OCI-LY3 (cell line): ENCODE data around the gene RHOB.

Experiments
- H2AFZ ChIP-seq: fragments of 200-600, 300-600 bp; shearing (Covaris generic); 2 replicates; pipeline ENCODE4 v1.6.0; 2014; ENCODE audit warnings: antibody characterized with exemption, low read depth, low read length
- H3K27ac ChIP-seq: fragments of 200-600, 300-600 bp; sonication (generic); 2 replicates; pipeline ENCODE4 v1.5.1; 2014; ENCODE audit warnings: mild to moderate bottlenecking, low read length, moderate library complexity, mixed read lengths
- H3K27me3 ChIP-seq: fragments of 200-600, 300-600 bp; sonication (generic); 2 replicates; pipeline ENCODE4 v1.6.1; 2014; ENCODE audit warnings: low read depth, low read length, mixed read lengths
- H3K36me3 ChIP-seq: fragments of 200-600, 300-600 bp; sonication (generic); replicated peaks from 2 replicates; pipeline ENCODE3; 2014; ENCODE audit warnings: low read depth, low read length, mixed read lengths
- H3K4me1 ChIP-seq: fragments of 300-600, 200-600 bp; sonication (generic); 2 replicates; pipeline ENCODE4 v1.6.1; 2014; ENCODE audit warnings: low read length, mixed read lengths
- H3K4me2 ChIP-seq: fragments of 200-600, 300-600 bp; sonication (generic); 2 replicates; pipeline ENCODE4 v1.6.1; 2014; ENCODE audit warnings: low read length, mixed read lengths
- H3K4me3 ChIP-seq: fragments of 300-600, 200-600 bp; sonication (generic); 2 replicates; pipeline ENCODE4 v1.5.1; 2014; ENCODE audit warnings: antibody characterized with exemption, mild to moderate bottlenecking, low read length, moderate library complexity
- H3K79me2 ChIP-seq: fragments of 300-600, 200-600 bp; shearing (Covaris generic); 2 replicates; pipeline ENCODE4 v1.6.1; 2014; ENCODE audit warnings: mild to moderate bottlenecking, low read length, mixed read lengths
- H3K9ac ChIP-seq: fragments of 300-600, 200-600 bp; shearing (Covaris generic); 2 replicates; pipeline ENCODE4 v1.6.0; 2014; ENCODE audit warnings: mild to moderate bottlenecking, low read length, moderate library complexity
- H3K9me3 ChIP-seq: fragments of 200-600, 300-600 bp; shearing (Covaris generic); 2 replicates; pipeline ENCODE4 v1.6.1; 2014; ENCODE audit warnings: low read length, mixed read lengths; ENCODE audit not compliant: insufficient read depth
- H4K20me1 ChIP-seq: fragments of 200-600, 300-600 bp; sonication (generic); 2 replicates; pipeline ENCODE4 v1.6.1; 2016; ENCODE audit warnings: low read length, mixed read lengths; ENCODE audit not compliant: insufficient read depth
- CTCF ChIP-seq: fragments of 200-600, 300-600 bp; sonication (generic); IDR thresholded peaks from 2 replicates; pipeline ENCODE4 v1.5.1; 2014; ENCODE audit warnings: antibody characterized with exemption, low read length, low read depth
- EZH2phosphoT487 ChIP-seq: fragments of 200-600 bp; shearing (Covaris generic); IDR thresholded peaks from 2 replicates; pipeline ENCODE4 v1.6.1; 2018; ENCODE audit warnings: antibody characterized with exemption, mixed run types, low read depth

Gene RHOB

GRCh38 chr2:20444101-20444992 lies 2.5 kb upstream of the RHOB start:
- Histone ChIP-seq H3K9me3 (no peaks in the 10 kb centered on the region), H3K4me3 (no peak overlapping the region), H3K4me1 (0 out of 2 replicates have a peak, but pooled peaks cover 3% of the 10 kb centered on the region), H3K79me2 (no peaks in the 10 kb centered on the region), H3K27ac (no peak overlapping the region), H3K9ac (no peak overlapping the region), H3K27me3 (peaks cover 23% of the 10 kb centered on the region), H3K4me2 (no peak overlapping the region), H4K20me1 (no peaks in the 10 kb centered on the region), H2AFZ (no peak overlapping the region), H3K36me3 (no peaks in the 10 kb centered on the region)
- TF ChIP-seq CTCF (no peak), EZH2phosphoT487 (no peak)

- Histone ChIP-seq H3K4me1 (0 out of 2 replicates have a peak, but pooled peaks cover 3% of the 10 kb centered on the region), H3K79me2 (no peaks in the 10 kb centered on the region), H3K36me3 (no peaks in the 10 kb centered on the region), H3K9ac (no peak overlapping the region), H3K4me3 (no peak overlapping the region), H4K20me1 (no peaks in the 10 kb centered on the region), H3K27ac (no peak overlapping the region), H3K9me3 (no peaks in the 10 kb centered on the region), H3K4me2 (no peak overlapping the region), H3K27me3 (peaks cover 18% of the 10 kb centered on the region), H2AFZ (no peak overlapping the region)
- no peak for TF ChIP-seq EZH2phosphoT487
- no peak for TF ChIP-seq CTCF
These were observed 1.6 kb upstream of the RHOB start for GRCh38 chr2:20444993-20445910.

GRCh38 chr2:20446255-20446916 lies 488 bp upstream of the RHOB start:
- no peaks in the 10 kb centered on the region for H3K79me2 ChIP-seq
- H4K20me1 ChIP-seq, result no peaks in the 10 kb centered on the region
- H3K4me2 ChIP-seq, result peak overlapping the region; percentile 76
- 0 out of 2 replicates have a peak overlapping the region, but pooled peaks have one; percentile 64 for H2AFZ ChIP-seq
- TF ChIP-seq CTCF (no peak), EZH2phosphoT487 (no peak)
- peak overlapping the region; percentile 74 for H3K4me3 ChIP-seq
- no peaks in the 10 kb centered on the region for H3K36me3 ChIP-seq
- no peaks in the 10 kb centered on the region for H3K9me3 ChIP-seq
- H3K27me3 ChIP-seq, result peaks cover 18% of the 10 kb centered on the region
- peak overlapping the region; percentile 20; the same call in 1 of the 2 replicates for H3K9ac ChIP-seq
- no peak overlapping the region for H3K27ac ChIP-seq
- H3K4me1 ChIP-seq, result 0 out of 2 replicates have a peak, but pooled peaks cover 3% of the 10 kb centered on the region
